NB4 (cell line): Measurements from ENCODE around the gene TLNRD1.
"Not testable (repeated sequence)": the region's sequence is repeated elsewhere in the genome, so short reads cannot be mapped to it uniquely, and the experiment has no call there.

Experiments
- DNase-seq: peaks from one replicate; pipeline ENCODE4 v3.0.0; 2010; ENCODE audit warnings: low read depth
- H3K4me3 ChIP-seq: one replicate; pipeline ENCODE4 v1.5.1; 2011; ENCODE audit warnings: mild to moderate bottlenecking, low read depth, low read length, moderate library complexity
- CTCF ChIP-seq: IDR thresholded peaks from one replicate; pipeline ENCODE4 v1.5.1; 2012; ENCODE audit warnings: low read depth, low read length
- MAX ChIP-seq: IDR thresholded peaks from 2 replicates; pipeline ENCODE4 v1.6.1; 2011; ENCODE audit warnings: low read depth, low read length
- MYC ChIP-seq: IDR thresholded peaks from 2 replicates; pipeline ENCODE4 v1.6.1; 2011; ENCODE audit warnings: low read depth, low read length
- POLR2A ChIP-seq: IDR thresholded peaks from 2 replicates; pipeline ENCODE4 v1.6.1; 2011; ENCODE audit warnings: mild to moderate bottlenecking; ENCODE audit not compliant: insufficient read length; ENCODE audit errors: extremely low read depth

TLNRD1 gene

DNA sequence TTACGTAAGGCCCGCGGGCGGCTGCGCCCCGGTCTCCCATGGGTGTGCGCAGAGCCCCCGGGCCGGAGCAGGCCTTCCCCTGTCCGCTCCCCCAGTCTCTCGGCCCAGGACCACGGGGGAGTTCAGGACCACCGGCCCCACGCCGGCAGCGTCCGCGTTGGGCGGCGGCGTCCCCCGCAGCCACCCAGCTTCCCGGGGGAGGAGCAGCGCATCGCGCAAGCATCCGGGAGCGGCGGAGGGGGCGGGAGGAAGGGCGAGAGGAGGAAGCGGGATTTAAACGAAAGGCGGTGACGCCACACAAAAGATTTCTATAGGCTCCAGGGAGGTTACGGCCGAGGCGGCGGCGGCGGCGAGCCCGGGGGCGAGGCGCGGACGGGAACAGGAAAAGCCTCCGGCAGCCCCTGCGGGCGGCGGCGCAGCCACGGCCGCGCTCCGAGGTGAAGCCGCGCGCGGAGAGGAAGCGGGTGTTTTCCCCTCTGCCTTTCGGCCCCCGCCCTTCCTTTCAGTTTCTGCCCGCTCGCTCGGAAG is at the start of gene TLNRD1:
TLNRD1 (plus strand) TSS at position 300 of the 528 bp plus-strand sequence. CDS start 1,349 bp downstream, outside the sequence.
- TF ChIP-seq POLR2A (peak; percentile 94), CTCF (no peak), MAX (peak; percentile 35; the same call in 1 of the 2 replicates)
- peak within 1 kb of the TSS; percentile 85 for H3K4me3 ChIP-seq
- DNase-seq = peak; percentile 96

DNA sequence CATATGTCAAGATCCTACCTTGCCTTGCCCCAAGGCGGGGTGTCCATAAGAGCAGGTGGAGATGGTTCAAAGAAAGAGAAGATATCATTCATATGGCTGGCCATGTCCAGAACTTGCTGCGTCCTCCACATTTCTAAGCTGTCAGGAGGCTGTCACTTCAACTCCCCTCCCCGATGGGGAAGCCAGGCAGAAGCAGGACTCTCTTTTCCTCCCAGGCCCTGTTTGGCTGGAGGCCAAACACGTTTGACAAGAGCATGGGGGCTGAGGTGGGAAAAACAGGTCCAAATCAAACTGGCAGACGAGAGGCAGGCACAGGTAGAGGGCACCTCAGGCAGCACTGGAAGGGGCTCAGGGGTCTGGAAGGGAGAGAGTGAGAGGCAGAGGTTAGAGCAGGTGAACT is 48.8 kb upstream of the TLNRD1 start:
- TF ChIP-seq POLR2A (no peak), MYC (no peak), CTCF (no peak), MAX (no peak)
- no peak for DNase-seq
- no peak overlapping the region for H3K4me3 ChIP-seq

- DNase-seq = no peak
- TF ChIP-seq CTCF = no peak
- TF ChIP-seq MAX = no peak
- no peak for TF ChIP-seq MYC
- TF ChIP-seq POLR2A = no peak
- no peak overlapping the region for H3K4me3 ChIP-seq
These were observed 47.4 kb upstream of the TLNRD1 start for GRCh38 chr15:80953001-80953952.

DNA sequence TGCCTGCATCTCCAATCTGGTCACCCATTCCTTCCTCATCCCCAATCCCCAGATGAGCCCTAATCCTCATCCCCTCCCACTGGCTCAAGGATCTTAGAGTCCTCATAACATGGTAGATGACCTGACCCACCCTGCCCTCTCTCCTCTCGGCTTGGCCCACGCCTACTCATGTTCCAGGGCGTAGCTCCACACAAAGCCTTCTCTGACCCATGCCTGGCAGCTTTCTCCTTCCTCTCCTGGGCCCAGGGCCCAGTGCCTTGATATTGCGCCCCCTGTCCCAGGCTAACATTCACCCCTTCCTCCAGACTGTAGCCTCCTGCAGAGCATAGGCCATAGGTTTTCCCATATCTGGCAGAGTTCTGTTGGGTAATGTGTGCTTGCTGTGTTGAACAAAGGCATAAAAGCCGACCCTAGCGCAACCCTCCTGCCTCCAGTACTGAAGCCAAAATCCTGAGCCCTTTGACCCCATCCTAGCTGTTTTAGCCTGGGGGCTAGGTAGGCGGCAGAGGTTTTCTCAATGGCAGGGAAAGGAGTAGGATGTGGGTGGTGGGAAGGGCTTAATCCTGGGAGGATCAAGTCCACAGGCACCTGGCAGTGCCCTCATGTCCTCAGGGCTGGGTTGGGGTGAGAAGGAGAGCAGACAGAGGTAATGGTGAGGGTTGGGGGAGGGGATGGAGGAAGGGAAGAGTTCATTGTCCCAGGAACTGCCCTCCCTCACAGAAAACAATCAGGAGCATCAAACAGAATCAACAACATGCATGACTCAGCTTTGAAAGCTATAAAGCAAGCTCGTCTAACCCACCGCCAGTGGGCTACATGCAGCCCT is 46.6 kb upstream of the TLNRD1 start:
- DNase-seq = no peak
- no peak for TF ChIP-seq POLR2A
- no peak for TF ChIP-seq MAX
- no peak for TF ChIP-seq CTCF
- no peak for TF ChIP-seq MYC
- H3K4me3 ChIP-seq = no peak overlapping the region

DNA sequence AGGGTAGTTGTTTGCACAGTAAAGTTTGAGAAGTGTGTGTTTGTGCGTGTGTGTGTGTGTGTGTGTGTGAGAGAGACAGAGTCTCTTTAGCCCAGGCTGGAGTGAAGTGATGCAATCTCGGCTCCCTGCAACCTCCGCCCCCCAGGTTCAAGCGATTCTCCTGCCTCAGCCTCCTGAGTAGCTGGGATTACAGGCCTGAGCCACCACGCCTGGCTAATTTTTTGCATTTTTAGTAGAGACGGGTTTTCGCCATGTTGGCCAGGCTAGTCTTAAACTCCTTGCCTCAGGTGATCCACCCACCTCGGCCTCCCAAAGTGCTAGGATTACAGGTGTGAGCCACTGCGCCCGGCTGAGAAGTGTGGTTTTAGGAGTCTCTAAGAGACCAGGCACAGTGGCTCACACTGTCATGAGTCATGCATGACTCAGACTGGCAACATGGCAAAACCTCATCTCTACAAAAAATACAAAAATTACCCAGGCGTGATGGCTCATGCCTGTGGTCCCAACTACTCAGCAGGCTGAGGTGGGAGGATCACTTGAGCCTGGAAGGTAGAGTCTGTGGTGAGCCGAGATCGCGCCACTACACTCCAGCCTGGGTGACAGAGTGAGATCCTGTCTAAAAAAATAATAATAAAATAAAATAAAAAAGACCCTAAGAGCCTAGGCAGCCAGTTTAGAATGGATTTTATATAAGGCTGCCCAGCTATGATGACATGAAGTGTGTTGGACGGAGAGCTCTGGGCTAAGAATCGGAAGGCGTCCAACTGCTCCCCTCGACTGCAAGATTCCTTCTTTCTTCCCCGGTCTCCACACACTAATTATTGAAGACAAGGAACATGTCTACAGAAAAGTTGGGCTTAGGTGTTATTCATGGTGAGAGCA is 44.9 kb upstream of the TLNRD1 start:
- TF ChIP-seq MAX = 0 out of 2 replicates have a peak, but pooled peaks have one; percentile 10
- not testable (repeated sequence) for H3K4me3 ChIP-seq
- peak; percentile 92 for DNase-seq
